ENCODE measurements around the gene PHF19. TPM values are rescaled to one million over a fixed set of nuclear protein-coding genes. Genes with fewer than 3 reads are reported as not detected.

Gene PHF19
- polyA plus RNA-seq, 2 of the 4 experiments (the other 2 are of a cell fraction), result 50.7 to 102 TPM

DNA sequence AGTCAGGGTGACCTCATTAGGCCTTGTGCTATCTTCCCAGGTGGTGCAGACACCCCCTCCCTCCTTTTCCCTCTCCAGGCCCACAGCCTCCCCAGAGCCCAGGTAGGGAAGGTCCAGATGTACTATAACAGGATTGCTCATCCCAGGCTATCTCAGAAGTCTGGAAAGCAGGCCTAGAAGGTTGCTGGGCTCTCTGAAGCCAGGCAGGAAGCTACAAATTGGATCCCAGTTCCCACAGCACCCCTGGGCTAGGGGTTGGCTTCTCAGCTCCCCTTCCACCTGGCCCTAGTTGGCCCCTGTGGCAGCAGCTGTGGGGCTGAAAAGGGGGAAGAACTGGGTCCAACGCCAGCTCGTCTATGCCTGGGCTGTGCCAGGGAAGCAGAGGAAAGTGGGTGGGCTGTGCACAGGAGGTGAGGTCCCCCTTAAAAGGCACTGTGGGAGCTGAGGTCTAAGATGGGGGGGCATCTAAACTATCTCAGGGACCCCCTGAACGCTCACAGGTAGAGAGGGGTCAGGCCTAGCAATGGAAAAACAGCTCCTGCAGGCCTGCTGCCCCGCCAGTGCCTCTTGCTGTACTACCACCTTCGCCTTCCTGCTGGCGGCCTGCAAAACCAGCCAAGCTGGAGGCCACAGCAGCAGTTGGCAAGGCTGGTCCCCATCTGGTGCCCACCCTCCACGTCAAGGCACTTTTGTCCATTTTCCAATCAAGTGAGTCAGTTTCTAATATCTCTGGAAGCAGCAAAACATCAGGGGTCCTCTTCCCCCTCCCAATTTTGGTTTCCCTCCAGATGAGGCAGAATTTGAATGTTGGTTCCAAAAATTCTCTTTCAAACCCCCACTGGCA, 20.9 kb downstream of the PHF19 start:
- no peak for DNase-seq (ENCODE audit: low read depth in 1 of 2, low spot score in 1 of 2)
- FAIRE-seq, result no peak
- CTCF ChIA-PET, result interaction anchor here (0.6 to 2.7 kb wide), 5 partner anchors 9 to 467 kb away, joined by 3 to 13 read pairs (median 3); no protein-coding TSS in a partner anchor
- H3K27ac ChIP-seq, result no peak overlapping the region
- H3K9me3 ChIP-seq, result no peaks in the 10 kb centered on the region
- H3K4me1 ChIP-seq, result no peaks in the 10 kb centered on the region
- TF ChIP-seq EHF (CRISPR knock-in tag; IDR thresholded peaks at IDR 0.05) (no peak), USF2 (IDR thresholded peaks at IDR 0.05) (no peak), ZFP36 (IDR thresholded peaks at IDR 0.05; ENCODE audit: borderline replicate concordance, partially characterized antibody) (no peak), JUNB (IDR thresholded peaks at IDR 0.05) (no peak), CBX8 (IDR thresholded peaks at IDR 0.05) (no peak), GATA3 (IDR thresholded peaks at IDR 0.05; ENCODE audit: borderline replicate concordance) (no peak), ZNF302 (CRISPR knock-in tag; IDR thresholded peaks at IDR 0.05) (no peak), RCOR1 (IDR thresholded peaks at IDR 0.05; ENCODE audit: low read depth, low read length) (no peak), SMC3 (IDR thresholded peaks at IDR 0.05) (no peak), RAD21 (conservative IDR thresholded peaks at IDR 0.05 in 1 of 2, IDR thresholded peaks at IDR 0.05 in 1 of 2) (no peak), POLR2A (IDR thresholded peaks at IDR 0.05; ENCODE audit: low read length) (no peak), SREBF2 (IDR thresholded peaks at IDR 0.05) (no peak), MAFK (IDR thresholded peaks at IDR 0.05; ENCODE audit: partially characterized antibody) (no peak)
- TF ChIP-seq, protein P1, sequence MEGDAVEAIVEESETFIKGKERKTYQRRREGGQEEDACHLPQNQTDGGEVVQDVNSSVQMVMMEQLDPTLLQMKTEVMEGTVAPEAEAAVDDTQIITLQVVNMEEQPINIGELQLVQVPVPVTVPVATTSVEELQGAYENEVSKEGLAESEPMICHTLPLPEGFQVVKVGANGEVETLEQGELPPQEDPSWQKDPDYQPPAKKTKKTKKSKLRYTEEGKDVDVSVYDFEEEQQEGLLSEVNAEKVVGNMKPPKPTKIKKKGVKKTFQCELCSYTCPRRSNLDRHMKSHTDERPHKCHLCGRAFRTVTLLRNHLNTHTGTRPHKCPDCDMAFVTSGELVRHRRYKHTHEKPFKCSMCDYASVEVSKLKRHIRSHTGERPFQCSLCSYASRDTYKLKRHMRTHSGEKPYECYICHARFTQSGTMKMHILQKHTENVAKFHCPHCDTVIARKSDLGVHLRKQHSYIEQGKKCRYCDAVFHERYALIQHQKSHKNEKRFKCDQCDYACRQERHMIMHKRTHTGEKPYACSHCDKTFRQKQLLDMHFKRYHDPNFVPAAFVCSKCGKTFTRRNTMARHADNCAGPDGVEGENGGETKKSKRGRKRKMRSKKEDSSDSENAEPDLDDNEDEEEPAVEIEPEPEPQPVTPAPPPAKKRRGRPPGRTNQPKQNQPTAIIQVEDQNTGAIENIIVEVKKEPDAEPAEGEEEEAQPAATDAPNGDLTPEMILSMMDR (IDR thresholded peaks at IDR 0.05), result no peak
- TF ChIP-seq, protein P2, sequence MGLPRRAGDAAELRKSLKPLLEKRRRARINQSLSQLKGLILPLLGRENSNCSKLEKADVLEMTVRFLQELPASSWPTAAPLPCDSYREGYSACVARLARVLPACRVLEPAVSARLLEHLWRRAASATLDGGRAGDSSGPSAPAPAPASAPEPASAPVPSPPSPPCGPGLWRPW (IDR thresholded peaks at IDR 0.05), result no peak
- no peak overlapping the region for H3K4me2 ChIP-seq
- POLR2A ChIA-PET, result interaction anchor here (0.8 to 1.8 kb wide), 4 partner anchors 12 to 63 kb away, joined by 3 to 7 read pairs (median 4); partner anchors contain the start of gene FBXW2
- no peak overlapping the region for H3K4me3 ChIP-seq
- 96% methylated on average over 7 of the region's 7 CpGs for WGBS (ENCODE audit: missing lambda C conversion rate)
- ATAC-seq, result no peak

DNA sequence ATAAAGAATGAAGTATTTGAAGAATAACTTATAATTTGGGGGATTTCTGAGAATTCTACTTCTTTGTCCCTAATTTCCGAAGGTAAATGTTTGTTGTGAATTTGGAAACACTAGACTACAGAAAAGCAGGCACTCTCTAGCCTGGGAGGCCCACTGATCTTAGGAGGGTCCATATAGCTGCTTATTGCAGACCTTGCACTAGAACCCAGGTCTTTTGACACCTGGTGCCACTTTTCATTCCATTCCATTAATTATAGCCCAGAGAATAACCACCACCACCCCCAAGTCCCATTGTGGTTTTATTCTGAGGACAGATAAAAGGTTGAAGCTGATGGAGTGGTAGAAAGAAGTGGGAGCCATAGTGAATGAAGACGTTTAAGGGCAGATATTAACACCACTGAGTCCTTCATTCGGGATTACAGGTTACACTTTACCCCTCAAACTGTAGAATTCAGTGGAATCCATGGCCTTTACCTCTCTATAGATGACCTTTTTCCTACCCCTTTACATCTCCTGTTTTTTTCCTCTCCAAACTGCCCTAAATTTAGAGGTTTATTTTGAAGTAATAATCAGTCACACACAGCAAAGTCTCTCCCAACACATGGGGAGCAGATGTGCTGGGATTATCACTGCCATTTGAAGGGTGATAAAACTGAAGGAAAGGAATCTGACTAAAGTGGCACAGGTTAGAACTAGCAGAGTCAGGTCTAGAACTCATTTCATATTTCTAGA, 22.2 kb downstream of the PHF19 start:
- WGBS (ENCODE audit: missing lambda C conversion rate), result 70% methylated on average over 3 of the region's 3 CpGs
- POLR2A ChIA-PET, result interaction anchor here (0.8 kb wide), 1 partner anchor 61 kb away, joined by 3 read pairs; the partner anchor contains the start of gene FBXW2

More for the DNA sequence above, 22.2 kb downstream of the PHF19 start:
- CTCF ChIA-PET, result interaction anchor here (0.9 to 1.1 kb wide), 2 partner anchors 10 to 81 kb away, joined by 3 read pairs; no protein-coding TSS in a partner anchor
- H3K4me2 ChIP-seq, result no peak overlapping the region
- ATAC-seq (no peak), FAIRE-seq (no peak), DNase-seq (ENCODE audit: low read depth in 1 of 2, low spot score in 1 of 2) (no peak)
- TF ChIP-seq FOXS1 (CRISPR knock-in tag; IDR thresholded peaks at IDR 0.05) (no peak), CBX2 (IDR thresholded peaks at IDR 0.05; ENCODE audit: borderline replicate concordance, low read depth) (no peak), RFX5 (IDR thresholded peaks at IDR 0.05) (no peak), JUNB (IDR thresholded peaks at IDR 0.05) (no peak), NR3C1 (IDR thresholded peaks at IDR 0.05) (no peak), CBX8 (IDR thresholded peaks at IDR 0.05) (no peak), EHMT2 (IDR thresholded peaks at IDR 0.05; ENCODE audit: low read depth) (no peak), KDM5A (IDR thresholded peaks at IDR 0.05) (no peak), CHD2 (IDR thresholded peaks at IDR 0.05; ENCODE audit: low read length, partially characterized antibody) (no peak), USF2 (IDR thresholded peaks at IDR 0.05) (no peak), GATA3 (IDR thresholded peaks at IDR 0.05; ENCODE audit: borderline replicate concordance) (no peak), FOSB (CRISPR knock-in tag; IDR thresholded peaks at IDR 0.05) (no peak), E2F6 (IDR thresholded peaks at IDR 0.05; ENCODE audit: borderline replicate concordance, low read depth) (no peak), RCOR1 (IDR thresholded peaks at IDR 0.05; ENCODE audit: low read depth, low read length) (no peak)
- TF ChIP-seq, protein P3, sequence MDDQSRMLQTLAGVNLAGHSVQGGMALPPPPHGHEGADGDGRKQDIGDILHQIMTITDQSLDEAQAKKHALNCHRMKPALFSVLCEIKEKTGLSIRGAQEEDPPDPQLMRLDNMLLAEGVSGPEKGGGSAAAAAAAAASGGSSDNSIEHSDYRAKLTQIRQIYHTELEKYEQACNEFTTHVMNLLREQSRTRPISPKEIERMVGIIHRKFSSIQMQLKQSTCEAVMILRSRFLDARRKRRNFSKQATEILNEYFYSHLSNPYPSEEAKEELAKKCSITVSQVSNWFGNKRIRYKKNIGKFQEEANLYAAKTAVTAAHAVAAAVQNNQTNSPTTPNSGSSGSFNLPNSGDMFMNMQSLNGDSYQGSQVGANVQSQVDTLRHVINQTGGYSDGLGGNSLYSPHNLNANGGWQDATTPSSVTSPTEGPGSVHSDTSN (IDR thresholded peaks at IDR 0.05), result no peak
- TF ChIP-seq, protein P1 (IDR thresholded peaks at IDR 0.05), result no peak
- H3K4me3 ChIP-seq, result no peak overlapping the region
- no peak overlapping the region for H3K27ac ChIP-seq
- H3K4me1 ChIP-seq, result no peaks in the 10 kb centered on the region
- H3K9me3 ChIP-seq, result no peaks in the 10 kb centered on the region
